Fibroblast of the aortic adventitia (primary cell): ENCODE data around the gene RBM38. TPM values are rescaled to one million over a fixed set of nuclear protein-coding genes. Genes with fewer than 3 reads are reported as not detected.
"Not testable (repeated sequence)": the region's sequence is repeated elsewhere in the genome, so short reads cannot be mapped to it uniquely, and the experiment has no call there.

Source experiments
- DNase-seq: peaks from one replicate; pipeline ENCODE4 v3.0.0-alpha.2; 2010; ENCODE audit warnings: low read depth
- H3K4me3 ChIP-seq: 2 replicates; pipeline ENCODE4 v1.5.1; 2011; ENCODE audit warnings: low read depth, mild to moderate bottlenecking, control low read depth, low read length, moderate library complexity
- CTCF ChIP-seq: IDR thresholded peaks from 2 replicates; pipeline ENCODE4 v1.5.1; 2011; ENCODE audit warnings: mild to moderate bottlenecking, low read length, control low read depth, inconsistent platforms; ENCODE audit not compliant: insufficient read depth
- total RNA-seq: library from RNA; depleted of rRNA; stranded (reverse); fragments of >200 nt; gene quantifications from 2 replicates; pipeline ENCODE4 v1.2.3, GENCODE V29; 2012; ENCODE audit warnings: low replicate concordance

RBM38 gene
- total RNA-seq, 1 donor: 6.1 TPM

GRCh38 chr20:57350081-57350710 lies 41.0 kb upstream of the RBM38 start:
- DNase-seq: peak; percentile 11
- H3K4me3 ChIP-seq: no peak overlapping the region
- TF ChIP-seq CTCF: no peak

- DNase-seq: not testable (repeated sequence)
- H3K4me3 ChIP-seq: peak overlapping the region; percentile 87
Observed at GRCh38 chr20:57350726-57351041, 40.5 kb upstream of the RBM38 start.

- DNase-seq: peak; percentile 92
- no peak for TF ChIP-seq CTCF
- H3K4me3 ChIP-seq: peak within 1 kb of the TSS; percentile 87
Observed at GRCh38 chr20:57351042-57351783, 40.0 kb upstream of the RBM38 start, which contains the start of gene RAE1. RAE1 (plus strand) TSS chr20:57351255; CDS start chr20:57354039, 2,784 bp downstream.

GRCh38 chr20:57352305-57352704 lies 38.9 kb upstream of the RBM38 start:
- TF ChIP-seq CTCF: no peak
- peak overlapping the region; percentile 87 for H3K4me3 ChIP-seq

GRCh38 chr20:57353351-57353750 lies 37.8 kb upstream of the RBM38 start:
- no peak for DNase-seq
- H3K4me3 ChIP-seq: no peak overlapping the region
- no peak for TF ChIP-seq CTCF

More at GRCh38 chr20:57352305-57352704, 38.9 kb upstream of the RBM38 start:
- no peak for DNase-seq

GRCh38 chr20:57361517-57361916 lies 29.7 kb upstream of the RBM38 start:
- peak; percentile 83 for DNase-seq
- no peak overlapping the region for H3K4me3 ChIP-seq
- TF ChIP-seq CTCF: no peak

- no peak for DNase-seq
- no peak overlapping the region for H3K4me3 ChIP-seq
- no peak for TF ChIP-seq CTCF
Observed at GRCh38 chr20:57364451-57364850, 26.7 kb upstream of the RBM38 start.
